A673 (cell line): ENCODE results near the gene FASTK.

Experiments used
- CTCF ChIP-seq: fragments of 300-800, 200-600 bp; sonication (generic); conservative IDR thresholded peaks from 2 replicates; pipeline ENCODE4 v1.5.1; 2017; ENCODE audit warnings: low read depth, mild to moderate bottlenecking, antibody characterized with exemption, low read length, moderate library complexity, mixed read lengths
- EZH2 ChIP-seq: fragments of 200-600 bp; sonication (generic); IDR thresholded peaks from 2 replicates; pipeline ENCODE4 v1.6.1; 2017; ENCODE audit warnings: borderline replicate concordance, low read depth, mild to moderate bottlenecking, mixed read lengths, antibody characterized with exemption, low read length; ENCODE audit not compliant: poor library complexity, severe bottlenecking

GRCh38 chr7:151088856-151089699, 8.5 kb upstream of the FASTK start:
- TF ChIP-seq CTCF (no peak), EZH2 (no peak)
